Liver (tissue), 9 donors: Measurements from ENCODE around the gene TMC1. TPM values are rescaled to one million over a fixed set of nuclear protein-coding genes. Genes with fewer than 3 reads are reported as not detected.

Experiments
- DNase-seq: peaks from one replicate; pipeline ENCODE4 v3.0.0-alpha.2; 2017; ENCODE audit warnings: low spot score
- H3K27ac ChIP-seq, 2 donors: one replicate each; pipeline ENCODE4 v1.7.0; 2013; ENCODE audit warnings: inconsistent platforms in 2 of 2, low read length in 2 of 2, control low read depth in 1 of 2, low read depth in 1 of 2, mild to moderate bottlenecking in 1 of 2
- H3K27me3 ChIP-seq, 4 donors: one replicate each; pipeline versions ENCODE4 v1.6.1 to v1.7.0; 2013; ENCODE audit warnings: low read length in 3 of 4, inconsistent platforms in 1 of 4, mild to moderate bottlenecking in 1 of 4, moderate library complexity in 1 of 4; ENCODE audit not compliant: control insufficient read depth in 4 of 4, insufficient read depth in 4 of 4
- H3K36me3 ChIP-seq, 4 donors: one replicate each; pipeline versions ENCODE4 v1.6.1 to v1.7.0; 2013; ENCODE audit warnings: low read length in 3 of 4, mild to moderate bottlenecking in 3 of 4, low read depth in 1 of 4, moderate library complexity in 1 of 4; ENCODE audit not compliant: control insufficient read depth in 4 of 4, insufficient read depth in 3 of 4
- H3K4me1 ChIP-seq, 4 donors: one replicate each; pipeline versions ENCODE4 v1.6.1 to v1.7.0; 2013; ENCODE audit warnings: low read length in 3 of 4, mild to moderate bottlenecking in 3 of 4, moderate library complexity in 1 of 4; ENCODE audit not compliant: control insufficient read depth in 4 of 4, insufficient read depth in 4 of 4
- H3K4me3 ChIP-seq, 3 donors: one replicate each; pipeline versions ENCODE4 v1.6.1 to v1.7.0; 2013; ENCODE audit warnings: low read length in 3 of 3, control low read depth in 1 of 3, low read depth in 1 of 3, mild to moderate bottlenecking in 1 of 3
- H3K9ac ChIP-seq, 2 donors: one replicate each; pipeline ENCODE4 v1.7.0; 2013; ENCODE audit warnings: low read length in 2 of 2, mild to moderate bottlenecking in 2 of 2, moderate library complexity in 2 of 2, control low read depth in 1 of 2, low read depth in 1 of 2
- H3K9me3 ChIP-seq, 4 donors: one replicate each; pipeline versions ENCODE4 v1.6.1 to v1.7.0; 2013; ENCODE audit warnings: low read length in 3 of 4; ENCODE audit not compliant: control insufficient read depth in 4 of 4
- ATF3 ChIP-seq: IDR thresholded peaks from 2 replicates; pipeline ENCODE4 v1.6.1; 2016; ENCODE audit warnings: antibody characterized with exemption
- EGR1 ChIP-seq, 2 donors: IDR thresholded peaks; 2 replicates each; pipeline ENCODE4 v1.6.1; 2016 to 2018; ENCODE audit warnings: antibody characterized with exemption in 2 of 2, low read depth in 2 of 2
- FOXA1 ChIP-seq: IDR thresholded peaks from 2 replicates; pipeline ENCODE4 v1.6.1; 2016; ENCODE audit warnings: antibody characterized with exemption
- FOXA2 ChIP-seq: IDR thresholded peaks from 2 replicates; pipeline ENCODE4 v1.6.1; 2016; ENCODE audit warnings: antibody characterized with exemption
- GABPA ChIP-seq, 2 donors: IDR thresholded peaks in 1 of 2; conservative IDR thresholded peaks in 1 of 2; 2 replicates each; pipeline ENCODE4 v1.6.1; 2016; ENCODE audit warnings: antibody characterized with exemption in 2 of 2, mild to moderate bottlenecking in 1 of 2, moderate library complexity in 1 of 2
- NR2F2 ChIP-seq: IDR thresholded peaks from 2 replicates; pipeline ENCODE4 v1.6.1; 2016; ENCODE audit warnings: antibody characterized with exemption
- RAD21 ChIP-seq, 2 donors: IDR thresholded peaks; 2 replicates each; pipeline ENCODE4 v1.6.1; 2016; ENCODE audit warnings: antibody characterized with exemption in 2 of 2, mild to moderate bottlenecking in 2 of 2
- RXRA ChIP-seq, 2 donors: IDR thresholded peaks; 2 replicates each; pipeline ENCODE4 v1.6.1; 2017 to 2018; ENCODE audit warnings: antibody characterized with exemption in 2 of 2, mild to moderate bottlenecking in 1 of 2
- SP1 ChIP-seq: IDR thresholded peaks from 2 replicates; pipeline ENCODE4 v1.6.1; 2018; ENCODE audit warnings: antibody characterized with exemption, mild to moderate bottlenecking
- TAF1 ChIP-seq: conservative IDR thresholded peaks from 2 replicates; pipeline ENCODE4 v1.6.1; 2016; ENCODE audit warnings: antibody characterized with exemption, mild to moderate bottlenecking
- WGBS: extraction: QIAGEN DNeasy Blood & Tissue Kit; methylation state at CpG from one replicate; pipeline ENCODE4 v1.1.7; 2013; 5-methylcytosine and 5-hydroxymethylcytosine counted together
- polyA plus RNA-seq, 2 donors: library from polyadenylated mRNA; stranded (reverse) in 1 of 2; unstranded in 1 of 2; fragments of 200-250 nt in 1 of 2; fragments of >200 nt in 1 of 2; fragmentation: Nextera tagmentation in 1 of 2; extraction: Ambion mirVana in 1 of 2; gene quantifications; one replicate each; pipeline versions ENCODE4 v1.2.1 to v1.2.3, GENCODE V29; 2013 to 2015
- total RNA-seq, 2 donors: library from RNA; depleted of rRNA; stranded (reverse); fragments of >200 nt; gene quantifications; one replicate each; pipeline ENCODE4 v1.2.3, GENCODE V29; 2014
- TF ChIP-seq, protein P1 (sequence below): IDR thresholded peaks from 2 replicates; pipeline ENCODE4 v1.6.1; 2016; ENCODE audit warnings: antibody characterized with exemption
- TF ChIP-seq, protein P2 (sequence below): fragments of 150-350 bp; IDR thresholded peaks from 2 replicates; pipeline ENCODE4 v1.5.1; 2017; ENCODE audit warnings: improper control_type of control experiment, low read depth, low read length; ENCODE audit not compliant: missing input control
- donor health status: healthy.
- donor health status: healthy.
- donor health status: healthy.
- donor health status: healthy.
- donor health status: healthy.

The TMC1 gene
- total and polyA plus RNA-seq, 4 donors, result 0.09 TPM; not detected in 3

- no peak for DNase-seq
- no peaks in the 10 kb centered on the region for H3K27me3 ChIP-seq
- no peak overlapping the region for H3K9ac ChIP-seq
- no peaks in the 10 kb centered on the region for H3K9me3 ChIP-seq
- TF ChIP-seq ATF3 (no peak), GABPA (IDR thresholded peaks at IDR 0.05 in 1 of 2, conservative IDR thresholded peaks at IDR 0.05 in 1 of 2) (no peak), FOXA1 (no peak), FOXA2 (no peak), NR2F2 (no peak), TAF1 (no peak)
- TF ChIP-seq, protein P1, sequence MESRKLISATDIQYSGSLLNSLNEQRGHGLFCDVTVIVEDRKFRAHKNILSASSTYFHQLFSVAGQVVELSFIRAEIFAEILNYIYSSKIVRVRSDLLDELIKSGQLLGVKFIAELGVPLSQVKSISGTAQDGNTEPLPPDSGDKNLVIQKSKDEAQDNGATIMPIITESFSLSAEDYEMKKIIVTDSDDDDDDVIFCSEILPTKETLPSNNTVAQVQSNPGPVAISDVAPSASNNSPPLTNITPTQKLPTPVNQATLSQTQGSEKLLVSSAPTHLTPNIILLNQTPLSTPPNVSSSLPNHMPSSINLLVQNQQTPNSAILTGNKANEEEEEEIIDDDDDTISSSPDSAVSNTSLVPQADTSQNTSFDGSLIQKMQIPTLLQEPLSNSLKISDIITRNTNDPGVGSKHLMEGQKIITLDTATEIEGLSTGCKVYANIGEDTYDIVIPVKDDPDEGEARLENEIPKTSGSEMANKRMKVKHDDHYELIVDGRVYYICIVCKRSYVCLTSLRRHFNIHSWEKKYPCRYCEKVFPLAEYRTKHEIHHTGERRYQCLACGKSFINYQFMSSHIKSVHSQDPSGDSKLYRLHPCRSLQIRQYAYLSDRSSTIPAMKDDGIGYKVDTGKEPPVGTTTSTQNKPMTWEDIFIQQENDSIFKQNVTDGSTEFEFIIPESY, result no peak
- TF ChIP-seq, protein P2, sequence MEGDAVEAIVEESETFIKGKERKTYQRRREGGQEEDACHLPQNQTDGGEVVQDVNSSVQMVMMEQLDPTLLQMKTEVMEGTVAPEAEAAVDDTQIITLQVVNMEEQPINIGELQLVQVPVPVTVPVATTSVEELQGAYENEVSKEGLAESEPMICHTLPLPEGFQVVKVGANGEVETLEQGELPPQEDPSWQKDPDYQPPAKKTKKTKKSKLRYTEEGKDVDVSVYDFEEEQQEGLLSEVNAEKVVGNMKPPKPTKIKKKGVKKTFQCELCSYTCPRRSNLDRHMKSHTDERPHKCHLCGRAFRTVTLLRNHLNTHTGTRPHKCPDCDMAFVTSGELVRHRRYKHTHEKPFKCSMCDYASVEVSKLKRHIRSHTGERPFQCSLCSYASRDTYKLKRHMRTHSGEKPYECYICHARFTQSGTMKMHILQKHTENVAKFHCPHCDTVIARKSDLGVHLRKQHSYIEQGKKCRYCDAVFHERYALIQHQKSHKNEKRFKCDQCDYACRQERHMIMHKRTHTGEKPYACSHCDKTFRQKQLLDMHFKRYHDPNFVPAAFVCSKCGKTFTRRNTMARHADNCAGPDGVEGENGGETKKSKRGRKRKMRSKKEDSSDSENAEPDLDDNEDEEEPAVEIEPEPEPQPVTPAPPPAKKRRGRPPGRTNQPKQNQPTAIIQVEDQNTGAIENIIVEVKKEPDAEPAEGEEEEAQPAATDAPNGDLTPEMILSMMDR, result no peak
- WGBS, result 92% methylated on average over 6 of the region's 6 CpGs
- H3K36me3 ChIP-seq, result peaks cover 3 to 18% (median 6%) of the 10 kb centered on the region in 4 donors
- no peak overlapping the region for H3K27ac ChIP-seq
- no peak overlapping the region for H3K4me3 ChIP-seq
- H3K4me1 ChIP-seq, result no peaks in the 10 kb centered on the region
These were observed 360.8 kb downstream of the TMC1 start for GRCh38 chr9:72882117-72882775.

DNA sequence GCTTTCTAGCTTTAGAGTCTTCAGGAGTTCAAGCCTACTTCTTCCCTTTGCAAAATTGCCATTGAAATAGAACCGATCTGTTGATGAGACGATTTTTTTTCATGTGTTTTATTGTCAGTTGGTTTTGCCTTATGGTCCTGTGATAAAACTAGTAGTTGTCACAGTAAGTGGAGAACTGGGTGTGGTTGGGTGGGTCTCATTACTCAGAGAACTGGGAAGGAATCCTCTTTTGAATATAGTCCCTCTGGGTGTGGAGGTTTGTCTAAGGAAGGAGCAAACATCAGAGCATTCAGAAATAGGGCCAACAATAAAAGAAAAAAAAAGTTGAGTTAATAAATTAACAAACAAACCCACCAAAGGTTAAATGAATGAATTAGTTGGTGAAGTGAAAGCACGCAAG, 362.5 kb downstream of the TMC1 start:
- no peaks in the 10 kb centered on the region for H3K9me3 ChIP-seq
- H3K36me3 ChIP-seq, result peaks cover 0 to 25% (median 6%) of the 10 kb centered on the region in 4 donors
- H3K4me3 ChIP-seq, result no peak overlapping the region
- no peak for DNase-seq
- no peaks in the 10 kb centered on the region for H3K27me3 ChIP-seq
- H3K9ac ChIP-seq, result no peak overlapping the region
- H3K27ac ChIP-seq, result no peak overlapping the region
- WGBS, result 89% methylated on average over 3 of the region's 3 CpGs
- TF ChIP-seq EGR1 (IDR thresholded peaks at IDR 0.05; ENCODE audit: low read depth in 2 of 2) (no peak), RAD21 (IDR thresholded peaks at IDR 0.05) (no peak), GABPA (IDR thresholded peaks at IDR 0.05 in 1 of 2, conservative IDR thresholded peaks at IDR 0.05 in 1 of 2) (no peak), TAF1 (no peak), NR2F2 (no peak), RXRA (IDR thresholded peaks at IDR 0.05) (no peak)
- H3K4me1 ChIP-seq, result no peaks in the 10 kb centered on the region

GRCh38 chr9:72884508-72884907, 363.1 kb downstream of the TMC1 start:
- no peaks in the 10 kb centered on the region for H3K9me3 ChIP-seq

More at GRCh38 chr9:72884508-72884907, 363.1 kb downstream of the TMC1 start:
- WGBS, result 81% methylated on average over 1 of the region's 1 CpG
- TF ChIP-seq ATF3 (no peak), NR2F2 (no peak), TAF1 (no peak), FOXA1 (no peak), SP1 (no peak), GABPA (IDR thresholded peaks at IDR 0.05 in 1 of 2, conservative IDR thresholded peaks at IDR 0.05 in 1 of 2) (no peak)
- TF ChIP-seq, protein P1, result no peak
- TF ChIP-seq, protein P2, result no peak
- H3K36me3 ChIP-seq, result peaks cover 0 to 30% (median 6%) of the 10 kb centered on the region in 4 donors
- DNase-seq, result no peak
- no peak overlapping the region for H3K4me3 ChIP-seq
- no peaks in the 10 kb centered on the region for H3K4me1 ChIP-seq
- no peak overlapping the region for H3K27ac ChIP-seq
- H3K9ac ChIP-seq, result no peak overlapping the region
- H3K27me3 ChIP-seq, result no peaks in the 10 kb centered on the region
